ENCODE results near the gene EPHA7.

GRCh38 chr6:93365445-93365844, 53.9 kb downstream of the EPHA7 start:
- TF ChIP-seq CTCF (IDR thresholded peaks at IDR 0.05) (no peak), EP300 (IDR thresholded peaks at IDR 0.05) (no peak), POLR2AphosphoS5 (IDR thresholded peaks at IDR 0.05) (no peak), POLR2A (IDR thresholded peaks at IDR 0.05; ENCODE audit: low read depth) (no peak)
